Smooth muscle cell (in vitro differentiated cells): Measurements from ENCODE around the gene MCF2L2. TPM values are rescaled to one million over a fixed set of nuclear protein-coding genes. Genes with fewer than 3 reads are reported as not detected.
A peak's percentile ranks its signal among the peaks of the same experiment; 100 is the strongest.

Source experiments
- DNase-seq: peaks from one replicate; lab custom pipeline; 2025; ENCODE audit not compliant: unreplicated experiment; lab: John Stamatoyannopoulos, UW
- H2AFZ ChIP-seq: fragments of 200-600 bp; sonication (generic); 2 replicates; pipeline ENCODE4 v1.6.0; 2016; ENCODE audit warnings: antibody characterized with exemption, low read depth, mild to moderate bottlenecking
- H3F3A ChIP-seq: fragments of 200-600 bp; sonication (generic); 2 replicates; pipeline ENCODE4 v1.6.0; 2017; ENCODE audit warnings: antibody characterized with exemption, low read depth
- H3K27ac ChIP-seq: fragments of 200-600 bp; sonication (generic); 2 replicates; pipeline ENCODE4 v1.5.1; 2016; ENCODE audit warnings: low read depth, mild to moderate bottlenecking
- H3K27me3 ChIP-seq: fragments of 200-600 bp; sonication (generic); 2 replicates; pipeline ENCODE4 v1.6.1; 2016; ENCODE audit warnings: low read depth, mild to moderate bottlenecking
- H3K36me3 ChIP-seq: fragments of 200-600 bp; sonication (generic); 2 replicates; pipeline ENCODE4 v1.5.1; 2016; ENCODE audit warnings: low read depth
- H3K4me1 ChIP-seq: fragments of 200-600 bp; sonication (generic); 2 replicates; pipeline ENCODE4 v1.5.1; 2016; ENCODE audit warnings: low read depth
- H3K4me2 ChIP-seq: fragments of 200-600 bp; sonication (generic); 2 replicates; pipeline ENCODE4 v1.6.0; 2016; ENCODE audit warnings: mild to moderate bottlenecking
- H3K4me3 ChIP-seq: fragments of 200-600 bp; sonication (generic); 2 replicates; pipeline ENCODE4 v1.5.1; 2016; ENCODE audit warnings: mild to moderate bottlenecking
- H3K79me2 ChIP-seq: fragments of 200-600 bp; sonication (generic); 2 replicates; pipeline ENCODE4 v1.6.0; 2016; ENCODE audit warnings: low read depth, mild to moderate bottlenecking
- H3K9ac ChIP-seq: fragments of 200-600 bp; sonication (generic); 2 replicates; pipeline ENCODE4 v1.6.0; 2016; ENCODE audit warnings: low read depth
- H3K9me3 ChIP-seq: fragments of 200-600 bp; sonication (generic); replicated peaks from 2 replicates; pipeline ENCODE4 v1.5.1; 2016; ENCODE audit warnings: low read depth
- H4K20me1 ChIP-seq: fragments of 200-600 bp; sonication (generic); 2 replicates; pipeline ENCODE4 v1.6.0; 2016; ENCODE audit warnings: low read depth
- CTCF ChIP-seq: fragments of 200-600 bp; sonication (generic); IDR thresholded peaks from 2 replicates; pipeline ENCODE4 v1.5.1; 2017; ENCODE audit warnings: borderline replicate concordance, mild to moderate bottlenecking, antibody characterized with exemption; ENCODE audit not compliant: insufficient read depth, poor library complexity, severe bottlenecking
- WGBS: methylation state at CpG from one replicate; pipeline ENCODE4 v1.1.7; 2016; ENCODE audit warnings: low lambda C conversion rate; 5-methylcytosine and 5-hydroxymethylcytosine counted together
- polyA plus RNA-seq: library from polyadenylated mRNA; unstranded; fragments of >200 nt; fragmentation: Nextera tagmentation; extraction: Ambion mirVana; gene quantifications from 2 replicates; pipeline ENCODE4 v1.2.1, GENCODE V29; 2016
- total RNA-seq: library from RNA; depleted of rRNA; stranded (reverse); fragments of >200 nt; gene quantifications from 2 replicates; pipeline ENCODE4 v1.2.3, GENCODE V29; 2014

Gene MCF2L2
- total and polyA plus RNA-seq, 2 experiments from 2014 or later = 0.09 TPM; not detected in 1

DNA sequence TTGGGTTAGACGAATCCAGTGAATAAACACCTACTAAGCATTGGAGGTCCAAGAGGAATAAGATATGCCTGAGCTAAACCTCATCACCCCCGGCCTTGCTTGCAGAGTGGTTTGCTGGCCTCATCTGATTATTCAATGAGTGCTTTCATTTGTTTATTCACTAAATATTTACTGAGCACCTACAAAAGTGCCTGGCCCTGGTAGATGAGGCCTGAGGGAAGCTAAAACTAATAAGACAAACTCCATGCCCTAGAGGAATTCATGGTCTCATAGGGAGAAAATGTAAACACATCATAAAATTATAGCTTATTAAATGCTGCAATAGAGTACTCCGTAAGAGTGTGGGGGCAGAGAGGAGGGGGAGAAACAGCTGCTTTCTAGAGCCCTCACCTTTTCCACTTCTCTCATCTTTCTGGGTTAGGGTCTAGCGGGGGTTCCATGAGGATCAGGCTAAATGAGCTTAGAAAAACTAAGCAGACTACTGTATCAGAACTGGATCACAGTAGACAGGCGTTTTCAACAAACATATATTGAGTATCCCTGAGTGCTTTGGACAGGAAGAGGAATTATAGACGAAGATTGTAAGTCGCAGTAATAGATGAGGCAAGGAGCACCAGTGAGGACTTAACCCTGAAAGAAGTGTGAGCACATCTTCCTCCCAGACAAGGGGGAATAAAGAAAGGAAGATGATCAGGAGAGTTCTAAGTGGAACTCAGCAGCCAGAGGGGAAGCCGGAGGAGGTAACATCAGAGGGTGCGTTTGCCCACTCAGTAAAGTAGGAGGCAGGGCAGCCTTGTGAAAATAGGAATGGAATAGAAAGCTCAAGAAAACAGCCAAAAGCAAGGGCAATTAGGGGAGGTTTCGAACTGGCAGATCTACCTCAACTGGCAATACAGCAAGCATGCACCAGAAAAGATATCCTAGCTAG is 234.4 kb downstream of the MCF2L2 start:
- TF ChIP-seq CTCF = no peak
- DNase-seq = no peak
- Histone ChIP-seq H3K79me2 (no peaks in the 10 kb centered on the region), H3K9ac (no peak overlapping the region), H3K9me3 (no peaks in the 10 kb centered on the region), H3K4me3 (no peak overlapping the region), H3K4me1 (no peaks in the 10 kb centered on the region), H3K4me2 (peak overlapping the region; percentile 0), H3K36me3 (no peaks in the 10 kb centered on the region), H4K20me1 (no peaks in the 10 kb centered on the region), H3K27ac (peak overlapping the region; percentile 14), H3F3A (no peaks in the 10 kb centered on the region), H3K27me3 (no peaks in the 10 kb centered on the region), H2AFZ (peak overlapping the region; percentile 21)
- 68% methylated on average over 10 of the region's 10 CpGs for WGBS

GRCh38 chr3:183192650-183193300 is 235.6 kb downstream of the MCF2L2 start:
- Histone ChIP-seq H3K4me2 (no peak overlapping the region), H3F3A (no peaks in the 10 kb centered on the region), H3K27me3 (no peaks in the 10 kb centered on the region), H3K36me3 (no peaks in the 10 kb centered on the region), H4K20me1 (no peaks in the 10 kb centered on the region), H3K4me3 (no peak overlapping the region), H2AFZ (no peak overlapping the region), H3K9me3 (no peaks in the 10 kb centered on the region), H3K4me1 (no peaks in the 10 kb centered on the region), H3K9ac (no peak overlapping the region), H3K79me2 (no peaks in the 10 kb centered on the region), H3K27ac (no peak overlapping the region)
- DNase-seq = no peak
- TF ChIP-seq CTCF = no peak
- 88% methylated on average over 7 of the region's 7 CpGs for WGBS

GRCh38 chr3:183189641-183190040 is 238.8 kb downstream of the MCF2L2 start:
- Histone ChIP-seq H3K27me3 (no peaks in the 10 kb centered on the region), H2AFZ (no peak overlapping the region), H3K4me3 (no peak overlapping the region), H3K36me3 (no peaks in the 10 kb centered on the region), H3K9ac (no peak overlapping the region), H3K79me2 (no peaks in the 10 kb centered on the region), H3K4me1 (no peaks in the 10 kb centered on the region), H4K20me1 (no peaks in the 10 kb centered on the region), H3F3A (no peaks in the 10 kb centered on the region), H3K27ac (no peak overlapping the region), H3K4me2 (no peak overlapping the region), H3K9me3 (no peaks in the 10 kb centered on the region)
- WGBS = 89% methylated on average over 4 of the region's 4 CpGs
- no peak for DNase-seq
- no peak for TF ChIP-seq CTCF
